ENCODE data around the gene COX5A.
"Not testable (repeated sequence)": the region's sequence is repeated elsewhere in the genome, so short reads cannot be mapped to it uniquely, and the experiment has no call there.

The COX5A gene

GRCh38 chr15:74933573-74933972, 4.3 kb downstream of the COX5A start:
- Histone ChIP-seq H3K4me1 (ENCODE audit: insufficient read depth, insufficient read length) (no peaks in the 10 kb centered on the region), H3K4me3 (ENCODE audit: insufficient read length, low read depth) (no peak overlapping the region), H3K9ac (ENCODE audit: insufficient read length, low read depth) (no peak overlapping the region)

GRCh38 chr15:74928771-74929198, 9.1 kb downstream of the COX5A start:
- no peak for TF ChIP-seq YY1 (IDR thresholded peaks at IDR 0.05; ENCODE audit: insufficient read depth, insufficient read length)
- TF ChIP-seq ZNF274 (IDR thresholded peaks at IDR 0.05; ENCODE audit: low read depth, low read length), result no peak
- TF ChIP-seq SUZ12 (IDR thresholded peaks at IDR 0.05; ENCODE audit: extremely low read depth, insufficient read depth, insufficient read length), result no peak
- H3K9me3 ChIP-seq (ENCODE audit: insufficient read depth, low read length), result no peaks in the 10 kb centered on the region
- H3K9ac ChIP-seq (ENCODE audit: insufficient read length, low read depth), result no peak overlapping the region
- H3K4me3 ChIP-seq (ENCODE audit: insufficient read length, low read depth), result no peak overlapping the region
- DNase-seq (ENCODE audit: low read depth, low spot score), result no peak
- H3K27me3 ChIP-seq (ENCODE audit: insufficient read depth, insufficient read length), result no peaks in the 10 kb centered on the region
- peaks cover 68% of the 10 kb centered on the region for H3K36me3 ChIP-seq (ENCODE audit: insufficient read depth, insufficient read length, low read length)
- no peaks in the 10 kb centered on the region for H3K4me1 ChIP-seq (ENCODE audit: insufficient read depth, insufficient read length)

More at GRCh38 chr15:74933573-74933972, 4.3 kb downstream of the COX5A start:
- H3K9me3 ChIP-seq (ENCODE audit: insufficient read depth, low read length), result no peaks in the 10 kb centered on the region
- peaks cover 37% of the 10 kb centered on the region for H3K36me3 ChIP-seq (ENCODE audit: insufficient read depth, insufficient read length, low read length)
- no peak for TF ChIP-seq YY1 (IDR thresholded peaks at IDR 0.05; ENCODE audit: insufficient read depth, insufficient read length)
- no peak for TF ChIP-seq SUZ12 (IDR thresholded peaks at IDR 0.05; ENCODE audit: extremely low read depth, insufficient read depth, insufficient read length)
- no peak for TF ChIP-seq ZNF274 (IDR thresholded peaks at IDR 0.05; ENCODE audit: low read depth, low read length)
- no peaks in the 10 kb centered on the region for H3K27me3 ChIP-seq (ENCODE audit: insufficient read depth, insufficient read length)
- no peak for DNase-seq (ENCODE audit: low read depth, low spot score)

GRCh38 chr15:74924525-74924924, 13.3 kb downstream of the COX5A start:
- DNase-seq (ENCODE audit: low read depth, low spot score), result no peak
- no peak overlapping the region for H3K9ac ChIP-seq (ENCODE audit: insufficient read length, low read depth)
- TF ChIP-seq YY1 (IDR thresholded peaks at IDR 0.05; ENCODE audit: insufficient read depth, insufficient read length), result no peak
- TF ChIP-seq SUZ12 (IDR thresholded peaks at IDR 0.05; ENCODE audit: extremely low read depth, insufficient read depth, insufficient read length), result no peak
- no peak for TF ChIP-seq ZNF274 (IDR thresholded peaks at IDR 0.05; ENCODE audit: low read depth, low read length)
- H3K4me1 ChIP-seq (ENCODE audit: insufficient read depth, insufficient read length), result no peaks in the 10 kb centered on the region
- no peaks in the 10 kb centered on the region for H3K9me3 ChIP-seq (ENCODE audit: insufficient read depth, low read length)
- H3K36me3 ChIP-seq (ENCODE audit: insufficient read depth, insufficient read length, low read length), result peaks cover 79% of the 10 kb centered on the region
- H3K4me3 ChIP-seq (ENCODE audit: insufficient read length, low read depth), result no peak overlapping the region
- H3K27me3 ChIP-seq (ENCODE audit: insufficient read depth, insufficient read length), result no peaks in the 10 kb centered on the region

- Histone ChIP-seq H3K4me3 (ENCODE audit: insufficient read length, low read depth) (no peak overlapping the region), H3K9me3 (ENCODE audit: insufficient read depth, low read length) (no peaks in the 10 kb centered on the region), H3K9ac (ENCODE audit: insufficient read length, low read depth) (no peak overlapping the region), H3K36me3 (ENCODE audit: insufficient read depth, insufficient read length, low read length) (peaks cover 85% of the 10 kb centered on the region), H3K27me3 (ENCODE audit: insufficient read depth, insufficient read length) (no peaks in the 10 kb centered on the region), H3K4me1 (ENCODE audit: insufficient read depth, insufficient read length) (no peaks in the 10 kb centered on the region)
- DNase-seq (ENCODE audit: low read depth, low spot score), result no peak
- TF ChIP-seq ZNF274 (IDR thresholded peaks at IDR 0.05; ENCODE audit: low read depth, low read length) (no peak), YY1 (IDR thresholded peaks at IDR 0.05; ENCODE audit: insufficient read depth, insufficient read length) (no peak), SUZ12 (IDR thresholded peaks at IDR 0.05; ENCODE audit: extremely low read depth, insufficient read depth, insufficient read length) (no peak)
Observed at GRCh38 chr15:74920456-74920855, 17.4 kb downstream of the COX5A start.

- Histone ChIP-seq H3K9ac (ENCODE audit: insufficient read length, low read depth) (no peak overlapping the region), H3K36me3 (ENCODE audit: insufficient read depth, insufficient read length, low read length) (peaks cover 78% of the 10 kb centered on the region)
- TF ChIP-seq SUZ12 (IDR thresholded peaks at IDR 0.05; ENCODE audit: extremely low read depth, insufficient read depth, insufficient read length), result no peak
- no peak for TF ChIP-seq ZNF274 (IDR thresholded peaks at IDR 0.05; ENCODE audit: low read depth, low read length)
- TF ChIP-seq YY1 (IDR thresholded peaks at IDR 0.05; ENCODE audit: insufficient read depth, insufficient read length), result no peak
Observed at GRCh38 chr15:74917676-74918075, 20.2 kb downstream of the COX5A start.

GRCh38 chr15:74913799-74914198, 24.1 kb downstream of the COX5A start:
- not testable (repeated sequence) for DNase-seq (ENCODE audit: low read depth, low spot score); H3K9me3 ChIP-seq (ENCODE audit: insufficient read depth, low read length)

More at GRCh38 chr15:74917676-74918075, 20.2 kb downstream of the COX5A start:
- no peak for DNase-seq (ENCODE audit: low read depth, low spot score)
- no peaks in the 10 kb centered on the region for H3K27me3 ChIP-seq (ENCODE audit: insufficient read depth, insufficient read length)
- H3K9me3 ChIP-seq (ENCODE audit: insufficient read depth, low read length), result no peaks in the 10 kb centered on the region
- H3K4me1 ChIP-seq (ENCODE audit: insufficient read depth, insufficient read length), result no peaks in the 10 kb centered on the region
- no peak overlapping the region for H3K4me3 ChIP-seq (ENCODE audit: insufficient read length, low read depth)

GRCh38 chr15:74913041-74913440, 24.8 kb downstream of the COX5A start:
- H3K9ac ChIP-seq (ENCODE audit: insufficient read length, low read depth), result no peak overlapping the region
- no peaks in the 10 kb centered on the region for H3K4me1 ChIP-seq (ENCODE audit: insufficient read depth, insufficient read length)
- no peaks in the 10 kb centered on the region for H3K9me3 ChIP-seq (ENCODE audit: insufficient read depth, low read length)
- TF ChIP-seq YY1 (IDR thresholded peaks at IDR 0.05; ENCODE audit: insufficient read depth, insufficient read length), result no peak
- TF ChIP-seq SUZ12 (IDR thresholded peaks at IDR 0.05; ENCODE audit: extremely low read depth, insufficient read depth, insufficient read length), result no peak
- TF ChIP-seq ZNF274 (IDR thresholded peaks at IDR 0.05; ENCODE audit: low read depth, low read length), result no peak
- H3K4me3 ChIP-seq (ENCODE audit: insufficient read length, low read depth), result no peak overlapping the region
- DNase-seq (ENCODE audit: low read depth, low spot score), result no peak
- peaks cover 60% of the 10 kb centered on the region for H3K36me3 ChIP-seq (ENCODE audit: insufficient read depth, insufficient read length, low read length)
- H3K27me3 ChIP-seq (ENCODE audit: insufficient read depth, insufficient read length), result no peaks in the 10 kb centered on the region

More at GRCh38 chr15:74913799-74914198, 24.1 kb downstream of the COX5A start:
- H3K27me3 ChIP-seq (ENCODE audit: insufficient read depth, insufficient read length); H3K4me1 ChIP-seq (ENCODE audit: insufficient read depth, insufficient read length); H3K9ac ChIP-seq (ENCODE audit: insufficient read length, low read depth); H3K4me3 ChIP-seq (ENCODE audit: insufficient read length, low read depth): not testable (repeated sequence)
- peaks cover 64% of the 10 kb centered on the region for H3K36me3 ChIP-seq (ENCODE audit: insufficient read depth, insufficient read length, low read length)

GRCh38 chr15:74908635-74909034, 29.2 kb downstream of the COX5A start:
- no peak for TF ChIP-seq SUZ12 (IDR thresholded peaks at IDR 0.05; ENCODE audit: extremely low read depth, insufficient read depth, insufficient read length)
- TF ChIP-seq YY1 (IDR thresholded peaks at IDR 0.05; ENCODE audit: insufficient read depth, insufficient read length), result no peak
- TF ChIP-seq ZNF274 (IDR thresholded peaks at IDR 0.05; ENCODE audit: low read depth, low read length), result no peak
- no peaks in the 10 kb centered on the region for H3K9me3 ChIP-seq (ENCODE audit: insufficient read depth, low read length)
- H3K36me3 ChIP-seq (ENCODE audit: insufficient read depth, insufficient read length, low read length), result peaks cover 38% of the 10 kb centered on the region
- DNase-seq (ENCODE audit: low read depth, low spot score), result no peak
- peaks cover 3% of the 10 kb centered on the region for H3K4me1 ChIP-seq (ENCODE audit: insufficient read depth, insufficient read length)
- H3K27me3 ChIP-seq (ENCODE audit: insufficient read depth, insufficient read length), result no peaks in the 10 kb centered on the region
- no peak overlapping the region for H3K4me3 ChIP-seq (ENCODE audit: insufficient read length, low read depth)
- no peak overlapping the region for H3K9ac ChIP-seq (ENCODE audit: insufficient read length, low read depth)
